Mononuclear cell (primary cell): ENCODE measurements around the gene AP5Z1. TPM values are rescaled to one million over a fixed set of nuclear protein-coding genes. Genes with fewer than 3 reads are reported as not detected.

Experiments used
- H3K27me3 ChIP-seq: 2 replicates; pipeline ENCODE4 v1.6.0; 2011; ENCODE audit warnings: low read length, control low read depth; ENCODE audit not compliant: insufficient read depth
- H3K4me1 ChIP-seq: 2 replicates; pipeline ENCODE4 v1.5.1; 2011; ENCODE audit warnings: mild to moderate bottlenecking, low read length, control low read depth; ENCODE audit not compliant: insufficient read depth
- H3K4me3 ChIP-seq: 2 replicates; pipeline ENCODE4 v1.5.1; 2011; ENCODE audit warnings: mild to moderate bottlenecking, low read length, moderate library complexity
- H3K9me3 ChIP-seq: 2 replicates; pipeline ENCODE4 v1.5.1; 2011; ENCODE audit warnings: low read depth, mild to moderate bottlenecking, control low read depth, low read length
- total RNA-seq: library from RNA; depleted of rRNA; stranded (reverse); fragments of >200 nt; gene quantifications from one replicate; pipeline ENCODE4 v1.2.3, GENCODE V29; 2012

AP5Z1 gene
- total RNA-seq, 1 donor = 34.5 TPM

- H3K9me3 ChIP-seq = no peaks in the 10 kb centered on the region
- no peak overlapping the region for H3K4me3 ChIP-seq
- no peaks in the 10 kb centered on the region for H3K4me1 ChIP-seq
- no peaks in the 10 kb centered on the region for H3K27me3 ChIP-seq
Measured at GRCh38 chr7:4837041-4837802, 61.8 kb downstream of the AP5Z1 start.

GRCh38 chr7:4837803-4838625 is 62.6 kb downstream of the AP5Z1 start:
- Histone ChIP-seq H3K4me3 (no peak overlapping the region), H3K27me3 (no peaks in the 10 kb centered on the region), H3K9me3 (no peaks in the 10 kb centered on the region), H3K4me1 (no peaks in the 10 kb centered on the region)

GRCh38 chr7:4838626-4839334 is 63.4 kb downstream of the AP5Z1 start:
- Histone ChIP-seq H3K4me1 (no peaks in the 10 kb centered on the region), H3K27me3 (no peaks in the 10 kb centered on the region), H3K9me3 (no peaks in the 10 kb centered on the region), H3K4me3 (no peak overlapping the region)

GRCh38 chr7:4840079-4840501 is 64.7 kb downstream of the AP5Z1 start:
- H3K9me3 ChIP-seq = no peaks in the 10 kb centered on the region
- H3K27me3 ChIP-seq = no peaks in the 10 kb centered on the region
- no peak overlapping the region for H3K4me3 ChIP-seq
- H3K4me1 ChIP-seq = no peaks in the 10 kb centered on the region

Other genes with a start within 250 kb of the AP5Z1 start
- gene FOXK1, start 93.3 kb upstream of the AP5Z1 start, total RNA-seq = 41.5 TPM
- gene PAPOLB, start 86.4 kb downstream of the AP5Z1 start, total RNA-seq = not detected
- not detected for gene RADIL, start 108.1 kb downstream of the AP5Z1 start, total RNA-seq
- gene MMD2, start 183.6 kb downstream of the AP5Z1 start, total RNA-seq = not detected